ENCODE measurements around the gene ZNF296. TPM values are rescaled to one million over a fixed set of nuclear protein-coding genes. Genes with fewer than 3 reads are reported as not detected.

Gene ZNF296
- total and polyA plus RNA-seq, 2 donors (not counting 3 experiments of a cell fraction or from before 2014, with no cell fraction given): 0.35 to 1.8 TPM

GRCh38 chr19:45118106-45118505 is 41.8 kb upstream of the ZNF296 start:
- H3K79me2 ChIP-seq (ENCODE audit: control insufficient read depth, insufficient read depth, low read length): peaks cover 44% of the 10 kb centered on the region
- ChIA-PET POLR2A (interaction anchor here (0.6 kb wide), 1 partner anchor 651 kb away, joined by 3 read pairs; no protein-coding TSS in a partner anchor), CTCF (interaction anchor here (1.0 to 1.6 kb wide), 3 partner anchors 13 to 59 kb away, joined by 4 to 6 read pairs (median 5); no protein-coding TSS in a partner anchor)
- intact Hi-C loops (cut with micrococcal nuclease): no loop called here
- TF ChIP-seq JUN (IDR thresholded peaks at IDR 0.05; ENCODE audit: borderline replicate concordance, insufficient read depth, insufficient read length, low read depth): no peak
- TF ChIP-seq FOS (IDR thresholded peaks at IDR 0.05; ENCODE audit: borderline replicate concordance, insufficient read depth, low read length): no peak
- TF ChIP-seq GATA2 (IDR thresholded peaks at IDR 0.05; ENCODE audit: insufficient read depth, insufficient read length, low read depth, low read length): no peak
- TF ChIP-seq, protein P1, sequence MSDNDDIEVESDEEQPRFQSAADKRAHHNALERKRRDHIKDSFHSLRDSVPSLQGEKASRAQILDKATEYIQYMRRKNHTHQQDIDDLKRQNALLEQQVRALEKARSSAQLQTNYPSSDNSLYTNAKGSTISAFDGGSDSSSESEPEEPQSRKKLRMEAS (IDR thresholded peaks at IDR 0.05; ENCODE audit: insufficient read depth, insufficient read length): no peak
- TF ChIP-seq POLR2A (IDR thresholded peaks at IDR 0.05; ENCODE audit: low read depth, low read length): no peak
- TF ChIP-seq MYC (IDR thresholded peaks at IDR 0.05; ENCODE audit: low read depth, low read length): no peak
- no peak for TF ChIP-seq EZH2 (IDR thresholded peaks at IDR 0.05; ENCODE audit: borderline replicate concordance, low read depth, low read length, severe bottlenecking)
- TF ChIP-seq CTCF (IDR thresholded peaks at IDR 0.05; ENCODE audit: extremely low read depth in 1 of 2, insufficient read depth in 1 of 2, low read depth in 1 of 2, low read length in 2 of 2): no peak
- TF ChIP-seq POLR2AphosphoS5 (IDR thresholded peaks at IDR 0.05; ENCODE audit: insufficient read depth, low read depth, low read length): no peak
- no peak for DNase-seq (ENCODE audit: low read depth, low spot score)
- no TSS peak for BruUV-seq (replicated peaks)
- no peak overlapping the region for H3K4me3 ChIP-seq (replicated peaks in 1 of 3; ENCODE audit: insufficient read depth in 1 of 3, low read depth in 1 of 3, low read length in 3 of 3)
- H3K4me2 ChIP-seq (ENCODE audit: insufficient read depth, low read length): no peak overlapping the region
- H4K20me1 ChIP-seq (replicated peaks; ENCODE audit: control insufficient read depth, extremely low read depth, insufficient read depth, low read length): no peaks in the 10 kb centered on the region
- no peak overlapping the region for H3K27ac ChIP-seq (ENCODE audit: insufficient read depth, low read depth, low read length)
- no peaks in the 10 kb centered on the region for H3K9me1 ChIP-seq (replicated peaks; ENCODE audit: control insufficient read depth, extremely low read depth, insufficient read depth, low read length)
- no peak for FAIRE-seq
- H3K27me3 ChIP-seq (ENCODE audit: control insufficient read depth in 2 of 2, insufficient read depth in 2 of 2, low read length in 2 of 2): no peaks in the 10 kb centered on the region
- H3K9me3 ChIP-seq (replicated peaks; ENCODE audit: control insufficient read depth, insufficient read depth, low read length): no peaks in the 10 kb centered on the region
- no peak overlapping the region for H3K9ac ChIP-seq (replicated peaks; ENCODE audit: extremely low read depth, insufficient read depth, low read length)
- H2AFZ ChIP-seq (ENCODE audit: low read depth, low read length): no peak overlapping the region
- dilution Hi-C loops (cut with MboI; ENCODE audit: extremely low pct_ligation_motif_present, low sequenced_read_pairs): no loop called here
- no peaks in the 10 kb centered on the region for H3K36me3 ChIP-seq (ENCODE audit: control insufficient read depth in 2 of 2, extremely low read depth in 1 of 2, insufficient read depth in 2 of 2, low read length in 2 of 2)
- H3K4me1 ChIP-seq (ENCODE audit: control insufficient read depth, extremely low read depth, insufficient read depth, low read length): no peaks in the 10 kb centered on the region
